RWPE1 (cell line): Measurements from ENCODE around the gene ACACB.
A peak's percentile ranks its signal among the peaks of the same experiment; 100 is the strongest.

Experiments used
- CTCF ChIA-PET: fragments of 350-600 bp; sonication (Branson Sonifier 250); formaldehyde crosslinking; extraction: SDS; loops from one replicate; lab custom pipeline; 2021; lab: Yijun Ruan, JAX
- POLR2A ChIA-PET: fragments of 400-600 bp; formaldehyde crosslinking; extraction: SDS; loops from one replicate; lab custom pipeline; 2020; ENCODE audit warnings: antibody characterized with exemption; ENCODE audit not compliant: low non-redundant PET; lab: Yijun Ruan, JAX
- DNase-seq: peaks from one replicate; pipeline ENCODE4 v3.0.0; 2012; ENCODE audit warnings: low spot score
- H3K27ac ChIP-seq: fragments of 450-650 bp; 2 replicates; pipeline ENCODE4 v1.5.1; 2017
- TF ChIP-seq, protein P1 (sequence below): fragments of 450-650 bp; conservative IDR thresholded peaks from 2 replicates; pipeline ENCODE4 v1.5.1; 2017; ENCODE audit warnings: low read depth, mild to moderate bottlenecking

ACACB gene

DNA sequence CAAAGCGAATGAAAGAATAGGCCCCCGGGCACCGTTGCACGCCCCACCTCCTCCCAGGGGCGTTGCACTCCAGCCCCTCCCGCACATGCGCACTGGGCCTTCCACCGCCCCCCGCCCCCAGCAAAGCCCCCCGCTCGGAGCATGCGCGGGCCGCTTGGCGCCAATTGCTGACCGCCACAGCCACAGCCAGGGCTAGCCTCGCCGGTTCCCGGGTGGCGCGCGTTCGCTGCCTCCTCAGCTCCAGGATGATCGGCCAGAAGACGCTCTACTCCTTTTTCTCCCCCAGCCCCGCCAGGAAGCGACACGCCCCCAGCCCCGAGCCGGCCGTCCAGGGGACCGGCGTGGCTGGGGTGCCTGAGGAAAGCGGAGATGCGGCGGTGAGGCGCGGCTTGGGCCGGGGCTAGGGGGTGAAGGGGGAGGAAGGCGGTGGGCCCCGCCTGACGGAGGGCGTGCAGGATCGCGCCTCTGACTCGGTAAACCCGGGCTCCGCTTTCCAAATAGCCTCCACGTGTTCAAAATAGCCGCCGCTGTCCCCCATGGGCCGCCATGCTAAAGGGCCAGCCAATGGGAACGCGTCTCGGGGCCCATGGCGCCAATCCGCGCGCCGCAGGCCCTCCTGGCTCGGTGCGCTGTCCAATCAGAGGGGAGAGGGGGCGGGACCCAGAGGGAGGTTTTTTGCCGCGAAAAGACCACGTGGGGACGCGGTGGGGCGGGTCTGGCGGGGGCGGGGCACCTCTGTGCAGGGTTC is 18.8 kb upstream of the ACACB start, which contains the start of gene UNG:
TSS of gene UNG (plus strand) at position 163 of the 748 bp plus-strand sequence. CDS start at position 246, 83 bp downstream.
- H3K27ac ChIP-seq: peak within 1 kb of the TSS; percentile 90
- TF ChIP-seq, protein P1, sequence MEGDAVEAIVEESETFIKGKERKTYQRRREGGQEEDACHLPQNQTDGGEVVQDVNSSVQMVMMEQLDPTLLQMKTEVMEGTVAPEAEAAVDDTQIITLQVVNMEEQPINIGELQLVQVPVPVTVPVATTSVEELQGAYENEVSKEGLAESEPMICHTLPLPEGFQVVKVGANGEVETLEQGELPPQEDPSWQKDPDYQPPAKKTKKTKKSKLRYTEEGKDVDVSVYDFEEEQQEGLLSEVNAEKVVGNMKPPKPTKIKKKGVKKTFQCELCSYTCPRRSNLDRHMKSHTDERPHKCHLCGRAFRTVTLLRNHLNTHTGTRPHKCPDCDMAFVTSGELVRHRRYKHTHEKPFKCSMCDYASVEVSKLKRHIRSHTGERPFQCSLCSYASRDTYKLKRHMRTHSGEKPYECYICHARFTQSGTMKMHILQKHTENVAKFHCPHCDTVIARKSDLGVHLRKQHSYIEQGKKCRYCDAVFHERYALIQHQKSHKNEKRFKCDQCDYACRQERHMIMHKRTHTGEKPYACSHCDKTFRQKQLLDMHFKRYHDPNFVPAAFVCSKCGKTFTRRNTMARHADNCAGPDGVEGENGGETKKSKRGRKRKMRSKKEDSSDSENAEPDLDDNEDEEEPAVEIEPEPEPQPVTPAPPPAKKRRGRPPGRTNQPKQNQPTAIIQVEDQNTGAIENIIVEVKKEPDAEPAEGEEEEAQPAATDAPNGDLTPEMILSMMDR: no peak
- ChIA-PET POLR2A (no interaction called here), CTCF (interaction anchor here (0.6 to 0.8 kb wide), 3 partner anchors 11 to 282 kb away, joined by 3 to 6 read pairs (median 3); no protein-coding TSS in a partner anchor)
- DNase-seq: peak; percentile 99

DNA sequence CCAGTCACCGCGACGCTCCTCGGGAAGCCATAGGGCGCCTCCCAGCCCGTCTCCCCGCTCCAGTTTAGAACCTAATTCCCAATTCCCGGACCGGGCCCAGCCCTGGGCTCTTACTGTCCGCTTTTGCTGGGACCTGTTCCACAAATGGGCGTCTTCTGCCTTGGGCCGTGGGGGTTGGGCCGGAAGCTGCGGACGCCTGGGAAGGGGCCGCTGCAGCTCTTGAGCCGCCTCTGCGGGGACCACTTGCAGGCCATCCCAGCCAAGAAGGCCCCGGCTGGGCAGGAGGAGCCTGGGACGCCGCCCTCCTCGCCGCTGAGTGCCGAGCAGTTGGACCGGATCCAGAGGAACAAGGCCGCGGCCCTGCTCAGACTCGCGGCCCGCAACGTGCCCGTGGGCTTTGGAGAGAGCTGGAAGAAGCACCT is 18.2 kb upstream of the ACACB start:
- CTCF ChIA-PET: interaction anchor here (0.7 to 0.8 kb wide), 2 partner anchors 14 to 47 kb away, joined by 3 to 6 read pairs; no protein-coding TSS in a partner anchor
- POLR2A ChIA-PET: interaction anchor here (0.6 kb wide), 1 partner anchor 245 kb away, joined by 4 read pairs; no protein-coding TSS in a partner anchor
- peak overlapping the region; percentile 90 for H3K27ac ChIP-seq
- peak; percentile 30 for DNase-seq
- TF ChIP-seq, protein P1: no peak

DNA sequence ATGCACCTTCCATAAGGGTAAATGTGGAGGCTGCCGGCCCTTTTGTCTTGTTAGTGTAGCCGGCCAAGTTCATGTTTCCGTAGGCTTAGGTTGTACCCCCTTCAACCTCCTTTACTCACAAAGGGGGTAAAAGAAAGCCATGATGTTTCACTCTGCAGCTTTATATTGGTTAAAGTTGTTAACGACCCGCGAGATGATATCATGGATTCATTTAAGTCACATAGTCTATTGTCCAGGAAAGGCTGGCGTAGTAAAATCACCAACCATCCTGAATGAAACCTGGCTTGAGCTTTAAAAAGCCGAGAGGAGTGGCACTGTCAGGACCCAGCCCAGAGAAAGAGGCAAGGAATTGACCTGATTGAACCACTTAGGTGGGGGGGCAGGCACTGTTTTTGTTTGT is 17.7 kb upstream of the ACACB start:
- peak; percentile 9 for DNase-seq
- H3K27ac ChIP-seq: peak overlapping the region; percentile 90
- ChIA-PET CTCF (interaction anchor here (0.5 to 0.8 kb wide), 3 partner anchors 13 to 52 kb away, joined by 3 to 6 read pairs (median 3); no protein-coding TSS in a partner anchor), POLR2A (interaction anchor here (0.6 kb wide), 1 partner anchor 245 kb away, joined by 4 read pairs; no protein-coding TSS in a partner anchor)
- TF ChIP-seq, protein P1: no peak

DNA sequence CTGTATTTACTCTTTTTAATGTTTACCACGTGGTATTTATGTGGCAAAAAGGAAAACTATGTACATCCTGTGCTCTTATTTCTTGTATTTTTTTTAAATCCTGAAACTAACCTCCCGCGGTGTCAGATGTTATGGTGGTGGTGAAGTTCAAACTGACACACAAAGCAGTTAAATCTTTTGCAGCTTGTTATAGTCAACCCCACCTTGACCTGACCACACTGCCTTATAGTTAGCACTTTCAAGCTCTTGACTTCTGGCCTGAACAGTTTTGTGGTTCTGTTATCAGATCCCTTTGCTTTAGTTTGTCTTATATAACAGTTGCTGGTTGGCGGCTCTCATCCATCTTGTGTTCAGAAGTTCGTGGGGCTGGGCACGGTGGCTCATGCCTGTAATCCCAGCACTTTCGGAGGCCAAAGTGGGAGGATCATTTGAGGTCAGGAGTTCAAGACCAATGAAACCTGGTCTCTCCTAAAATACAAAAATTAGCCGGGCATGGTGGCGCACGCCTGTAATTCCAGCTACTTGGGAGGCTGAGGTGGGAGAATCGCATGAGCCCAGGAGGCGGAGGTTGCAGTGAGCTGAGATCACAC is 16.9 kb upstream of the ACACB start:
- DNase-seq: no peak
- TF ChIP-seq, protein P1: no peak
- ChIA-PET POLR2A (no interaction called here), CTCF (no interaction called here)
- no peak overlapping the region for H3K27ac ChIP-seq

DNA sequence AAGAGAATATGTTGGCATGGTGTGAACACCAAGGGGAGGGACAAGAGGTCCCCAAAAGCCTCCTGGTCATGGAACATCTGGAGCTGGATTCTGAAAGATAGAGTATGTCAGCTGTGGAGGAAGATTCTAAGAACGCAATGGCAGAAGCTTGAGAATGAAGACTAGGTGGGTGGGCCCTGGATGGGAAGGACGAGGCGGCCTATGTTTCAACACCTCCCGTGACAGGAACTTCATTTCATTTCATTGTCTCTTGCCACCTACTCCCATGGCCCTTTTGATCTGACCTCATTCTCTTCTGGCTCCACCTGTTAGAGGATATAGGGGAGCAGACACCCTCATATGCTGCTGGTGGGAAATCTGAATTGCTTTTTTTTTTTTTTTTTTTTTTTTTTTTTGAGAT is 15.6 kb upstream of the ACACB start:
- POLR2A ChIA-PET: no interaction called here
- DNase-seq: no peak
- CTCF ChIA-PET: interaction anchor here (0.6 kb wide), 1 partner anchor 9 kb away, joined by 3 read pairs; no protein-coding TSS in a partner anchor
- TF ChIP-seq, protein P1: no peak
- H3K27ac ChIP-seq: no peak overlapping the region

DNA sequence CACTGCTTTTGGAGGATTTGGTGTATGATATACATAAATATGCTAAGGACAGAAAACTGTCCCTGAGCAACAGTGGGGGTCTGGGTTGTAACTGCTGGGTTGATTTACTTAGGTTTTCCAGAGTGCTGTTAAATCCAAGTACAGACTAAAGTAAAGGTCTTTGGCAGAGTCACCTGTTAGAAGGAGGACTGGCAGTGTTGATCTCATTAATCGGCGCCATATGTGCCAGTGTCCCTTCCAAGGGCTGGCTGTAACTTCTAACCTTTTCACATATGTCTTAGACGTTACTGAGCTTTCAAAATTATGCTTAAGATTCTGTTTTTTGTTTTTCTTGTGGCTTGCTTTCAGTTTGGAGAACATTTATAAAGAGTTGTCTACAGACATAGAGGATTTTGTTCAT is 13.9 kb upstream of the ACACB start:
- no peak for DNase-seq
- no peak overlapping the region; the same call in 1 of the 2 replicates for H3K27ac ChIP-seq
- TF ChIP-seq, protein P1: no peak
- ChIA-PET POLR2A (no interaction called here), CTCF (interaction anchor here (0.6 to 1.9 kb wide), 3 partner anchors 9 to 18 kb away, joined by 3 to 7 read pairs (median 6); partner anchors contain the start of gene ALKBH2)
